ENCODE results near the gene TTC33. TPM values are rescaled to one million over a fixed set of nuclear protein-coding genes. Genes with fewer than 3 reads are reported as not detected.
A peak's percentile ranks its signal among the peaks of the same experiment; 100 is the strongest.
"Not testable (repeated sequence)": the region's sequence is repeated elsewhere in the genome, so short reads cannot be mapped to it uniquely, and the experiment has no call there.

TTC33 gene
- polyA plus RNA-seq: 1 to 10 TPM; 3.6 to 5.3 (median 4.9) TPM

- H3K27ac ChIP-seq (ENCODE audit: low read depth, low read length): peak within 1 kb of the TSS; percentile 36
- WGBS, 3 donors: 6 to 7% (median 6%) methylated on average over 80 of the region's 80 CpGs
Observed at GRCh38 chr5:40755407-40756365, at the start of gene TTC33. Gene TTC33, minus strand, starts transcription at chr5:40755961. Its CDS starts 8,943 bp downstream, at chr5:40747018.

- 81 to 88% (median 82%) methylated on average over 8 of the region's 8 CpGs for WGBS, 3 donors
- H3K27ac ChIP-seq (ENCODE audit: low read depth, low read length): no peak overlapping the region
Observed at GRCh38 chr5:40801771-40802562, 46.2 kb upstream of the TTC33 start.

GRCh38 chr5:40799258-40799657 is 43.5 kb upstream of the TTC33 start:
- no peak overlapping the region for H3K27ac ChIP-seq (ENCODE audit: low read depth, low read length)
- 0 to 25% (median 0%) methylated on average over 1 of the region's 1 CpG for WGBS, 3 donors

GRCh38 chr5:40798801-40799210 is 43.0 kb upstream of the TTC33 start:
- H3K27ac ChIP-seq (ENCODE audit: low read depth, low read length): no peak overlapping the region

DNA sequence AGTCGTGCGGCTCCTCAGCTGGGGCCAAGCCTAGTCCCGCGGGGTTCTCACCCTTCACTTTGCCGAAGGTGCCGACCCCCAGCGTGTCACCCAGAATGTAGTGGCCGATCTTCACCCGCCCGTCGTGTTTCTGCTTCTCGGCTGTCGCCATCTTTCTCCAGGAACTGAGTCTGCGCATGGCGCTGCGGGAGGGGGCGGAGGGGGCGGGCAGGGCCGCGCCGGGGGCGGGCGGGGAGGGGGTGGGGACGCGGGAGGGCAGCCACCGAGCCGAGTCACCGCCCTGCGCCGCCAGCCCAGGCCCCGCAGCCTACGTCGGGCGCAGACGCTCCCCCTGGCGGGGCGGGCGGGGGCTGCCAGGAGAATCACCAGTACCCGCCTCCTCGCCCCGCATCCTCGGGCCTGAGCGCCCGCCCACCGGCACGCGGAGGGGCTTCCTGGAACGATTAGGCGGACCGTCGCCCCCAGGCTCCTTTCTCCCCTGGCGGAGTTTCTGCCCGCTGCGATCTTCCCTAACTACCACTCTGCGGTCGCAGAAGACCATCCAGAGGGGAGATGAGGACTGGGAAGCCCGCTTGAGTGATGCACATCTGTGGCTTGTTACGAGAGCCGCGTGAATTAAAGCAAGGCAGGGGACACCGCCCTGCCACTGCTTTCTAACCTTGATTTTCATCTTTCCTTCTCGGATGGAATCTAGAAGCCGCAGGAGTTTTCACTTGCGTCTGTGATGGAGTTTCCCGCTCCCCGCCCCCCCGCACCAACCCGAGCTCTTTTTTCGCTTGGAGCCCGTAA is 42.4 kb upstream of the TTC33 start, which contains the start of gene PRKAA1:
Gene PRKAA1, minus strand, starts transcription at position 363 of the 789 bp plus-strand sequence. Its CDS starts 185 bp downstream, at position 178.
- WGBS, 3 donors: 0 to 1% (median 0%) methylated on average over 42 to 70 of the region's 70 CpGs
- peak within 1 kb of the TSS; percentile 79 for H3K27ac ChIP-seq (ENCODE audit: low read depth, low read length)

More at GRCh38 chr5:40798801-40799210, 43.0 kb upstream of the TTC33 start:
- WGBS, 3 donors: 4 to 8% (median 6%) methylated on average over 7 of the region's 7 CpGs

DNA sequence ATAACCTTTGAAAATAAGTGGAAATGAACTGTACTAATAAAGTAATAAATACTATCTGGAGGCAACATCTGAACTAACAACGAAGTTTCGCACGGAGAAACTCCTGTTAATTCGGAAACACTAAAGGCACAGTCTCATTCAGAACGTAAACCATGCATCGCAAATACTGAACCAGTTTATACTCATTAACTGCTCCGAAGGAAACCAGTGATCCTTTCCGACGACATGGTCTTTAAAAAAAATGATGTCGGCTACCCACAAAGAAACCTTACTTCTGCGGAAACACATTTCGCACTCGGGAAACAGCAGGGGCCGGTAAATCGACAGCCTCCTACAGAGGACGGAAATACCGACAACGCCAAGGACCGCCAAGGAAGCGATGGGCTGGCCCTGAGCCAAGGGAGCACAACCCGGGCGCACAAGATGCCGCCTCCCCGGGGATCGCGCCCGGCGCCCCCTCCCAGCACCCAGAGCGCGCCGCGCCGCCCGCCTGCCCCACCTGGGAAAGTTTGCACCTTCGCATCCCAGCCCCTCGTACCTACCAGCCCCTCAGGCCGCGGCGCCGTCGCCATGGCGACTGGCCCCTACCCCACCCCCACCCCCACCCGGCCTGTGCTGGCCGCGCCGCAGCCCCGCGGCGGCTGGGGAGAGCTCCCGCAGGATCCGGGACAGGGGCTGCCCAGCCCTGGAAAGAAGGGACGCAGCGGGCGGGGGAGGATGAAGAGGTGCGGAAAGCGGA is 41.7 kb upstream of the TTC33 start:
- peak overlapping the region; percentile 79 for H3K27ac ChIP-seq (ENCODE audit: low read depth, low read length)
- 0 to 1% (median 0%) methylated on average over 44 to 56 of the region's 56 CpGs for WGBS, 3 donors

- H3K27ac ChIP-seq (ENCODE audit: low read depth, low read length): no peak overlapping the region
- 11 to 17% (median 15%) methylated on average over 3 of the region's 3 CpGs for WGBS, 3 donors
Observed at GRCh38 chr5:40796487-40796889, 40.7 kb upstream of the TTC33 start.

GRCh38 chr5:40794877-40795276 is 39.1 kb upstream of the TTC33 start:
- 90 to 92% (median 92%) methylated on average over 3 of the region's 3 CpGs for WGBS, 3 donors
- not testable (repeated sequence) for H3K27ac ChIP-seq (ENCODE audit: low read depth, low read length)

DNA sequence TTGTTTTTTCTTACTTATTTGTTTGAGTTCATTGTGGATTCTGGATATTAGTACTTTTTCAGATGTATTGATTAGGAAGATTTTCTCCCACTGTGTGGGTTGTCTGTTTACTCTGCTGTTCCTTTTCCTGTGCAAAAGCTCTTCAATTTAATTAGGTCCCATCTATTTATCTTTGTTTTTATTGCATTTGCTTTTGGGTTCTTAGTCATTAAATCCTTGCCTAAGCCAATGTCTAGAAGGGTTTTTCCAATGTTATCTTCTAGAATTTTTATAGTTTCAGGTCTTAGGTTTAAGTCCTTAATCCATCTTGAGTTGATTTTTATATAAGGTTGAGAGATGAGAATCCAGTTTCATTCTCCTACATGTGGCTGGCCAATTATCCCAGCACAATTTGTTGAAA is 38.6 kb upstream of the TTC33 start:
- H3K27ac ChIP-seq (ENCODE audit: low read depth, low read length): not testable (repeated sequence)

GRCh38 chr5:40792691-40793090 is 36.9 kb upstream of the TTC33 start:
- WGBS, 3 donors: 96 to 98% (median 98%) methylated on average over 10 of the region's 10 CpGs
- H3K27ac ChIP-seq (ENCODE audit: low read depth, low read length): not testable (repeated sequence)

DNA sequence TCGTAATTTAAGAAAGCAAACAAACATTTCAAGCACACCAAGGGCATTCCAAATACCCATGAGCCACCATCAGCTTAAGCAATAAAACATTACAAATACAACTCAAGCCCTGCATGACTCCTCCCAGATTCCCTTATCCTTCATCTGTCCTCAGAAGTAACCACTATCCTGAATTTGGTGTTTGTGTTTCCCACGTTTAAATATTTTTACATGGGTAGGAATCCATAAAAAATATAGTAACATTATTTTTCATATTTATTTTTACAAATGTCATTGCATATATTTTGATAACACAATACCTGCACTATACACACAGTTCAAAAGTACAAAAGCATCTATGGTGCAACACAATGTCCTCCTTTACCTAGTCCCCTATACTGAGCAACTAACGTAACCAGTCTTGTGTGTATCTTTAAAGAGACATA is 36.0 kb upstream of the TTC33 start:
- H3K27ac ChIP-seq (ENCODE audit: low read depth, low read length): no peak overlapping the region

GRCh38 chr5:40790947-40791593 is 35.3 kb upstream of the TTC33 start:
- WGBS, 3 donors: 37 to 59% (median 44%) methylated on average over 3 of the region's 3 CpGs
- no peak overlapping the region for H3K27ac ChIP-seq (ENCODE audit: low read depth, low read length)

More for the DNA sequence above, 36.0 kb upstream of the TTC33 start:
- 34 to 60% (median 55%) methylated on average over 3 of the region's 3 CpGs for WGBS, 3 donors

GRCh38 chr5:40788941-40789340 is 33.2 kb upstream of the TTC33 start:
- WGBS, 3 donors: 96 to 100% (median 100%) methylated on average over 5 of the region's 5 CpGs

DNA sequence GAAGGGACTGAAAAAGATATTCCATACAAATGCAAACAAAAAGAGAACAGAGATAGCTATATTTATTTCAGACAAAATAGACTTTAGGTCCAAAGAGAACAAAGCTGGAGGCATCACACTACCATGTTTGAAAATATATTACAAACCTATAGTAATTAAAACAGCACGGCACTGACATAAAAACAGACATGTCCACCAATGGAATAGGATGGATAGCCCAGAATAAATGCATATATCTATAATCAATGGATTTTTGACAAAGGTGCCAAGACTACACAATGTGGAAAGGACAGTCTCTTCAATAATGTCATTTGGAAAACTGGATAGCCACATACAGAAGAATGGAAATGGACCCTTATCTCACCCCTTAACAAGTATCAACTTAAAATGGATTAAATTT is 32.2 kb upstream of the TTC33 start:
- no peak overlapping the region for H3K27ac ChIP-seq (ENCODE audit: low read depth, low read length)
- 94 to 97% (median 97%) methylated on average over 1 of the region's 1 CpG for WGBS, 3 donors

More at GRCh38 chr5:40788941-40789340, 33.2 kb upstream of the TTC33 start:
- not testable (repeated sequence) for H3K27ac ChIP-seq (ENCODE audit: low read depth, low read length)

DNA sequence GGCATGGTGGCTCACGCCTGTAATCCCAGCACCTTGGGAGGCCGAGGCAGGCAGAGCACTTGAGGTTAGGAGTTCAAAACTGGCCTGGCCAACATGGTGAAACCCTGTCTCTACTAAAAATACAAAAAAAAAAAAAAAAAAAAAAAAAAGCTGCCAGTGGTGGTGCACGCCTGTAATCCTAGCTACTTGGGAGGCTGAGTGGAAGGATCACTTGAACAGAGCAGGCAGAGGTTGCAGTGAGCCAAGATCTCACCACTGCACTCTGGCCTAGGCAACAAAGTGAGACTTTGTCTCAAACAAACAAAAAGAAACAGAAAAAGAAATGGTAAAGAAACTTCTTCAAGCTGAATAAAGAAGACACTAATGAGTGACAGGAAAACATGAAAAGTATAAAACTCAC is 30.9 kb upstream of the TTC33 start:
- 97 to 99% (median 99%) methylated on average over 3 of the region's 3 CpGs for WGBS, 3 donors
- not testable (repeated sequence) for H3K27ac ChIP-seq (ENCODE audit: low read depth, low read length)

- H3K27ac ChIP-seq (ENCODE audit: low read depth, low read length): no peak overlapping the region
- WGBS, 3 donors: 87 to 94% (median 91%) methylated on average over 1 of the region's 1 CpG
Observed at GRCh38 chr5:40784916-40785315, 29.2 kb upstream of the TTC33 start.

GRCh38 chr5:40784027-40784653 is 28.4 kb upstream of the TTC33 start:
- no peak overlapping the region for H3K27ac ChIP-seq (ENCODE audit: low read depth, low read length)
- 16 to 96% (median 88%) methylated on average over 1 of the region's 1 CpG for WGBS, 3 donors
